Left lung (tissue), 10 donors: ENCODE data around the gene PLPP3. TPM values are rescaled to one million over a fixed set of nuclear protein-coding genes. Genes with fewer than 3 reads are reported as not detected.

ENCODE experiments used
- ATAC-seq: fragments of 200-7000 bp; cut with Tn5 transposase; one replicate; pipeline ENCODE4 v1.9.1; 2020; ENCODE audit warnings: moderate library complexity
- DNase-seq, 4 donors: peaks; one replicate each; pipeline ENCODE4 v3.0.0-alpha.2; 2013 to 2020
- H3K27ac ChIP-seq, 2 donors: fragments of 200-600 bp; sonication (generic) in 1 of 2; one replicate each; pipeline versions ENCODE4 v1.5.0 to v1.8.0; 2020 to 2021
- H3K27me3 ChIP-seq, 2 donors: fragments of 200-600 bp; sonication (generic) in 1 of 2; one replicate each; pipeline versions ENCODE4 v1.5.0 to v1.8.0; 2020 to 2021
- H3K36me3 ChIP-seq, 2 donors: fragments of 200-600 bp; sonication (generic) in 1 of 2; one replicate each; pipeline versions ENCODE4 v1.5.0 to v1.8.0; 2020 to 2021
- H3K4me1 ChIP-seq, 2 donors: fragments of 200-600 bp; one replicate each; pipeline ENCODE4 v1.8.0; 2021
- H3K4me3 ChIP-seq, 2 donors: fragments of 200-600 bp; sonication (generic) in 1 of 2; one replicate each; pipeline versions ENCODE4 v1.5.0 to v1.8.0; 2020 to 2021; ENCODE audit warnings: mild to moderate bottlenecking in 1 of 2
- H3K9me3 ChIP-seq, 2 donors: fragments of 200-600 bp; sonication (generic) in 1 of 2; one replicate each; pipeline versions ENCODE4 v1.5.0 to v1.8.0; 2020 to 2021
- CTCF ChIP-seq, 2 donors: fragments of 200-600 bp; sonication (generic) in 1 of 2; IDR thresholded peaks; one replicate each; pipeline versions ENCODE4 v1.5.0 to v1.8.0; 2021; ENCODE audit warnings: antibody characterized with exemption in 2 of 2
- intact Hi-C, 2 donors: fragments of 100-400 bp; cut with DNase I; formaldehyde crosslinking; loops; one replicate each; pipeline versions ENCODE4 v1.11.2 to v1.14.2; 2022
- polyA plus RNA-seq, 6 donors: library from polyadenylated mRNA; unstranded; fragments of 120-200 nt; gene quantifications; one replicate each; pipeline ENCODE4 v1.2.1, GENCODE V29; 2013; ENCODE audit not compliant: insufficient read length in 6 of 6
- total RNA-seq, 2 donors: library from RNA; stranded (reverse); fragmentation: NEBNext Ultra II Directional; extraction: Animal tissue kit (Norgen Biotek cat#: 25700); gene quantifications; one replicate each; pipeline ENCODE4 v1.2.1, GENCODE V29; 2021
- donor health status: DM: no; HTN: yes; CAD: no.
- donor health status: DM: no; HTN: no; CAD: no.

Gene PLPP3
- total and polyA plus RNA-seq, 8 donors = 44.5 to 145 (median 115) TPM

GRCh38 chr1:56529801-56530200 lies 49.6 kb downstream of the PLPP3 start:
- DNase-seq (no peak), ATAC-seq (no peak)
- H3K4me1 ChIP-seq = peaks cover 5 to 42% of the 10 kb centered on the region in 2 donors
- no peak for TF ChIP-seq CTCF (IDR thresholded peaks at IDR 0.05)
- H3K27ac ChIP-seq = no peak overlapping the region
- intact Hi-C loops = no loop called here
- no peak overlapping the region for H3K4me3 ChIP-seq
- no peaks in the 10 kb centered on the region for H3K9me3 ChIP-seq
- peaks cover 0 to 33% of the 10 kb centered on the region in 2 donors for H3K36me3 ChIP-seq
- H3K27me3 ChIP-seq = no peaks in the 10 kb centered on the region

GRCh38 chr1:56527548-56528302 lies 51.6 kb downstream of the PLPP3 start:
- ATAC-seq = no peak

DNA sequence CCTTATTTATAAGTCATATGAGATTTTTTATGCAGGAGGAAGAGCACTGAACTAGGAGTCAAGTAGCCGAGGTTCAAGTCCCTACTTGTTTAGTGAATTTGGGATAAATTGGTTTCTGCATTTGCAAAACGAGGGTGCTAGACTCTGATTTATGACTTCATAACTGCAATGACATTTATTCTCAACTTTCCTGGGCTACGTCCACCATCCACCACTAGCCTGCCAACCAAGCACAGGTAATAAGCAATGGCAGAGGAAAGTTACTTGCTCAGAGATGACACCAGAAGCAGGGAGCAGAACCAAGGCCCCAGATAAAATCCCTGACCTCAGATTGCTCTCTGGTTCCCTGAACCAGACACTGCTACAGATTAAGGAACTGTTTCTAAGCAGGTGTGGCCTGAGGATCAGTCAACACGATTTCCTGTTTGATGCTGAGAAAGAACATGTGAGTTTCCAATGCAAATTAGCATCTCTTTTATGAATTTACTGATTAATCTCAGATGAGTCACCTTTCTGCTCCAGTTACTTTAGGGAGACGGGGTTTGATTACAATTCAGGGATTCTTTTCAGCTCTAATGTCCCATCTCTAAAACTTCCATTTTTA lies 52.7 kb downstream of the PLPP3 start:
- ATAC-seq (no peak), DNase-seq (no peak)
- Histone ChIP-seq H3K9me3 (no peaks in the 10 kb centered on the region), H3K4me3 (no peak overlapping the region), H3K4me1 (peaks cover 5 to 73% of the 10 kb centered on the region in 2 donors), H3K36me3 (peaks cover 0 to 31% of the 10 kb centered on the region in 2 donors), H3K27ac (peak overlapping the region in 1 of 2 donors; percentile 62), H3K27me3 (no peaks in the 10 kb centered on the region)
- intact Hi-C loops = no loop called here
- no peak for TF ChIP-seq CTCF (IDR thresholded peaks at IDR 0.05)

More at GRCh38 chr1:56527548-56528302, 51.6 kb downstream of the PLPP3 start:
- H3K36me3 ChIP-seq = peaks cover 0 to 31% of the 10 kb centered on the region in 2 donors
- no peak for TF ChIP-seq CTCF (IDR thresholded peaks at IDR 0.05)
- H3K27me3 ChIP-seq = no peaks in the 10 kb centered on the region
- H3K4me3 ChIP-seq = no peak overlapping the region
- intact Hi-C loops = no loop called here
- peaks cover 5 to 62% of the 10 kb centered on the region in 2 donors for H3K4me1 ChIP-seq
- no peaks in the 10 kb centered on the region for H3K9me3 ChIP-seq
- H3K27ac ChIP-seq = no peak overlapping the region
- no peak for DNase-seq

DNA sequence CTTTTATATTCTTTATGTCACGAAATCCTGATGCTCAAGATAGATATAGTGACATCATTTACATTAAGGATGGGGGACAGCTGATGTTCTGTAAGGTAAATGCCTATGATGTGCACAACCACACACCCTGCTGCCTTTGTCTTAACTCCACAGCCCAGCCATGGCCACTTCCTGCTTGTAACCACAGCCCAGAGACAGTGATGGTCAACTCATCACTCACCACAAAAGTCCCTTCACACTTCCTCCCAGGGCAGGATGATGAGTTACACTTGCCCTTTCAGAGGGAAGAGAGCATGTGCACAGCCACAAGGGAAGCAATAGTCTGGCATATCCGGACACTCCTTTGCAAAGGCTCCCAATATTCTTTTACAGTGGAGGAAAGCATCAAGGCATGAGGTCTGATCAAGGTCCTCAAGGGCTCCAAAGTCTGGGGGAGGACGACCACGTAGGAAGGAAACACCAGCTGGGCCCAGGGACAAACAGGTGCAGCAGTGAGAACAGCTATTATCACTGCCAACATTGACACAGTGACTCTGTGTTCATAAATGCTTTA lies 53.8 kb downstream of the PLPP3 start:
- no peaks in the 10 kb centered on the region for H3K27me3 ChIP-seq
- no peaks in the 10 kb centered on the region for H3K9me3 ChIP-seq
- peaks cover 0 to 39% of the 10 kb centered on the region in 2 donors for H3K36me3 ChIP-seq
- no peak overlapping the region for H3K4me3 ChIP-seq
- TF ChIP-seq CTCF (IDR thresholded peaks at IDR 0.05) = no peak
- intact Hi-C loops = no loop called here
- peak; percentile 85 for ATAC-seq
- H3K4me1 ChIP-seq = peaks cover 5 to 82% of the 10 kb centered on the region in 2 donors
- H3K27ac ChIP-seq = peak overlapping the region in 1 of 2 donors; percentile 62
- DNase-seq = peak in 1 of 4 donors; percentile 73

DNA sequence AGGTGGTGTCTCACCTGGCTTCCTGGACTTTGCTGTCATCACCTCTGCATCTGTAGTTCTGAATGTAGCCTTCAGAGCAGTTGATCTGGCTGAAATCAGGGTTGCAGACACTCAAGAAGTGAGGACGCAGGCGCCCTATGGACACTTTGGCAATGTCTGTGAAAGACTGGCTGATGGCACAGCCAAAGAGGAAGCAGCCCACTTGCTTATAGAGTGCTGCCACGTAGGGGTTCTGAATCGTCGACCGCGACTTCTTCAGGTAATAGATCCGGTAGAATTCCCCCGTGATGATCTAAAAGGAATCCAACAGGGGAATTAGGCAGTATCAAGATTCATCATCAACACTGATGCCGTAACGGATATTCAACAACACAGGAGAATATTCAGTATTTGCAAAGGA lies 55.1 kb downstream of the PLPP3 start:
- Histone ChIP-seq H3K4me1 (peaks cover 5 to 90% of the 10 kb centered on the region in 2 donors), H3K27ac (no peak overlapping the region), H3K36me3 (peaks cover 0 to 50% of the 10 kb centered on the region in 2 donors), H3K9me3 (no peaks in the 10 kb centered on the region), H3K27me3 (no peaks in the 10 kb centered on the region), H3K4me3 (no peak overlapping the region)
- TF ChIP-seq CTCF (IDR thresholded peaks at IDR 0.05) = no peak
- intact Hi-C loops = no loop called here
- DNase-seq (no peak), ATAC-seq (no peak)
